Naive thymus-derived CD4-positive, alpha-beta T cell (primary cell): ENCODE measurements around the gene GHRHR. TPM values are rescaled to one million over a fixed set of nuclear protein-coding genes. Genes with fewer than 3 reads are reported as not detected.

Experiments used
- ATAC-seq: fragments of 150-1000 bp; cut with Tn5 transposase; 2 replicates; pipeline ENCODE4 v1.10.0; 2021; ENCODE audit warnings: mild to moderate bottlenecking, moderate library complexity
- CTCF ChIA-PET: fragments of 350-600 bp; sonication (Branson Sonifier 250); formaldehyde crosslinking; loops from one replicate; lab custom pipeline; 2021; ENCODE audit warnings: antibody characterized with exemption; lab: Charles Lee
- POLR2A ChIA-PET: fragments of 350-600 bp; sonication (Branson Sonifier 250); formaldehyde crosslinking; loops from one replicate; lab custom pipeline; 2021; ENCODE audit warnings: antibody characterized with exemption, inconsistent platforms; lab: Charles Lee
- DNase-seq, 9 donors: peaks; one replicate each; pipeline versions ENCODE4 v3.0.0 to v3.0.0-alpha.2; 2020 to 2022; ENCODE audit warnings: mixed read lengths in 1 of 9
- H3K27ac ChIP-seq: one replicate; pipeline ENCODE4 v1.7.0; 2013; ENCODE audit warnings: mild to moderate bottlenecking, low read depth, low read length, moderate library complexity
- H3K27me3 ChIP-seq, 2 donors: one replicate each; pipeline ENCODE4 v1.7.0; 2013; ENCODE audit warnings: low read length in 2 of 2, mild to moderate bottlenecking in 2 of 2, moderate library complexity in 2 of 2; ENCODE audit not compliant: control insufficient read depth in 2 of 2, insufficient read depth in 2 of 2
- H3K36me3 ChIP-seq, 3 experiments: 1 replicate in 2 of 3; 2 replicates in 1 of 3; pipeline ENCODE4 v1.7.0; 2013; ENCODE audit warnings: low read length in 3 of 3, mild to moderate bottlenecking in 3 of 3, moderate library complexity in 1 of 3; ENCODE audit not compliant: insufficient read depth in 3 of 3, control insufficient read depth in 2 of 3
- H3K4me1 ChIP-seq, 2 donors: one replicate each; pipeline ENCODE4 v1.7.0; 2013; ENCODE audit warnings: low read length in 2 of 2, mild to moderate bottlenecking in 2 of 2, moderate library complexity in 1 of 2; ENCODE audit not compliant: control insufficient read depth in 2 of 2, insufficient read depth in 2 of 2
- H3K4me3 ChIP-seq: 2 replicates; pipeline ENCODE4 v1.7.0; 2013; ENCODE audit warnings: mild to moderate bottlenecking, low read length
- H3K9me3 ChIP-seq, 3 experiments: 1 replicate in 2 of 3; 2 replicates in 1 of 3; pipeline ENCODE4 v1.7.0; 2013; ENCODE audit warnings: low read length in 3 of 3; ENCODE audit not compliant: control insufficient read depth in 2 of 3
- H3K27ac Mint-ChIP-seq, 9 donors: one replicate each; pipeline ENCODE4 v1.8.0; 2020 to 2022; ENCODE audit warnings: mixed read lengths in 9 of 9, mild to moderate bottlenecking in 8 of 9, moderate library complexity in 5 of 9, inconsistent platforms in 2 of 9
- H3K27me3 Mint-ChIP-seq, 5 donors: one replicate each; pipeline ENCODE4 v1.8.0; 2021 to 2022; ENCODE audit warnings: mixed read lengths in 5 of 5, mild to moderate bottlenecking in 1 of 5
- H3K36me3 Mint-ChIP-seq, 5 donors: one replicate each; pipeline ENCODE4 v1.8.0; 2020 to 2022; ENCODE audit warnings: mixed read lengths in 5 of 5, mild to moderate bottlenecking in 3 of 5, inconsistent platforms in 1 of 5
- H3K4me1 Mint-ChIP-seq, 7 donors: one replicate each; pipeline ENCODE4 v1.8.0; 2020 to 2022; ENCODE audit warnings: mixed read lengths in 7 of 7, mild to moderate bottlenecking in 3 of 7, inconsistent platforms in 1 of 7
- H3K4me3 Mint-ChIP-seq, 10 donors: one replicate each; pipeline ENCODE4 v1.8.0; 2020 to 2022; ENCODE audit warnings: mild to moderate bottlenecking in 10 of 10, mixed read lengths in 10 of 10, moderate library complexity in 6 of 10, inconsistent platforms in 2 of 10
- H3K9me3 Mint-ChIP-seq, 11 donors: one replicate each; pipeline ENCODE4 v1.8.0; 2020 to 2022; ENCODE audit warnings: mixed read lengths in 11 of 11, mild to moderate bottlenecking in 4 of 11, inconsistent platforms in 1 of 11, moderate library complexity in 1 of 11
- intact Hi-C, 2 donors: fragments of 100-400 bp; cut with micrococcal nuclease; formaldehyde crosslinking; loops; one replicate each; pipeline ENCODE4 v1.15.1; 2023
- polyA plus RNA-seq, 2 donors: library from polyadenylated mRNA; unstranded; fragments of 300-500 nt; fragmentation: Illumina TruSeq; gene quantifications; one replicate each; pipeline ENCODE4 v1.2.3, GENCODE V29; 2021
- total RNA-seq, 6 experiments: library from RNA in 5 of 6; stranded (reverse) in 5 of 6; gene quantifications; 1 replicate in 5 of 6; 2 replicates in 1 of 6; pipeline ENCODE4 v1.2.3 and lab custom pipeline; 2021 to 2026

The GHRHR gene
- total and polyA plus RNA-seq, 7 experiments from 2014 or later = not detected

DNA sequence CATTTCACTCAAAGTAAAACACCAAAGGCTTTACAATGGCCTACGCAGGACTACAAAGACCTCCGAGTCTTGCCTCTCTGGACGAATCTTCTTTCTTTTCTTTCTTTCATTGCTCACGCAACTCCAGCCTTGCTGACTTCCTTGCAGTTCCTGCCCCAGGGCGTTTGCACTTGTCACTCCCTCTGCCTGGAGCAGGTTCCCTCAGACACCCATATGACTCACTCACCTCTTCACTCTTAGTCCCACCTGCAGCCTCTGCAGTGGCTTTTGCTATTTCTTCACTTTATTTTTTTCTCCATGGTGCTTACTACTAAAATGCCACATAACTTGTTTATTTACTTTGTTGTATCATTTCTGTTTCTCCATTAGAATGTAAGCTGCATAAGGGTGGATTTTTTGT lies 33.1 kb downstream of the GHRHR start:
- no peak for DNase-seq
- Histone ChIP-seq H3K36me3 (no peaks in the 10 kb centered on the region), H3K4me3 (no peak overlapping the region), H3K4me1 (no peaks in the 10 kb centered on the region), H3K27ac (no peak overlapping the region), H3K27me3 (no peaks in the 10 kb centered on the region), H3K9me3 (no peaks in the 10 kb centered on the region)
- Mint-ChIP-seq H3K36me3 (no peaks in the 10 kb centered on the region), H3K27me3 (peaks cover 0 to 8% (median 0%) of the 10 kb centered on the region in 5 donors), H3K4me1 (no peaks in the 10 kb centered on the region), H3K27ac (no peak overlapping the region), H3K9me3 (peaks cover 0 to 3% (median 0%) of the 10 kb centered on the region in 11 donors), H3K4me3 (no peak overlapping the region)
- ChIA-PET POLR2A (no interaction called here), CTCF (no interaction called here)
- no peak for ATAC-seq
- intact Hi-C loops = no loop called here

DNA sequence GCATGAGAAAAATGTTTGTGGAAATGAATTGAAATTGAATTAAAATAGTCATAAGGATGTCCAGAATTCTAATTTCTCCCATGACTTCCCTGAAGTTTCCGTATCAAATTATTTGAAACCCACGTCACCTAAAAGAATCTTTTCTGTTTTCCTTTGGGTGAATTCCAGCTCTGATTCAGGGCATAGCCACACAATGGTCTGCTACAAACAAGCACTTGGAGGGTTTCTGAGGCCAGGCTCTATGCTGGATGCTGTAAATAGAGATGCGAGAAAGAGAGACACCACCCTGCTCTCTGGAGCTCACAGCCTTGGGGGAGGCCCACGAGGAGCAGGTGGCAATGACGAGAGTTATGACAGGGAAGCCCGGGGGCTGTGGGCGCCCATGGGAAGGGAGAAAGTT lies 33.6 kb downstream of the GHRHR start:
- H3K27ac Mint-ChIP-seq = no peak overlapping the region
- no peaks in the 10 kb centered on the region for H3K4me1 Mint-ChIP-seq
- no peak overlapping the region for H3K4me3 Mint-ChIP-seq
- H3K9me3 Mint-ChIP-seq = peaks cover 0 to 3% (median 0%) of the 10 kb centered on the region in 11 donors
- Histone ChIP-seq H3K27ac (no peak overlapping the region), H3K4me3 (no peak overlapping the region), H3K9me3 (no peaks in the 10 kb centered on the region), H3K36me3 (no peaks in the 10 kb centered on the region), H3K27me3 (no peaks in the 10 kb centered on the region), H3K4me1 (no peaks in the 10 kb centered on the region)
- ChIA-PET POLR2A (no interaction called here), CTCF (no interaction called here)
- H3K36me3 Mint-ChIP-seq = no peaks in the 10 kb centered on the region
- intact Hi-C loops = no loop called here
- ATAC-seq (no peak), DNase-seq (no peak)
- peaks cover 0 to 8% (median 0%) of the 10 kb centered on the region in 5 donors for H3K27me3 Mint-ChIP-seq

DNA sequence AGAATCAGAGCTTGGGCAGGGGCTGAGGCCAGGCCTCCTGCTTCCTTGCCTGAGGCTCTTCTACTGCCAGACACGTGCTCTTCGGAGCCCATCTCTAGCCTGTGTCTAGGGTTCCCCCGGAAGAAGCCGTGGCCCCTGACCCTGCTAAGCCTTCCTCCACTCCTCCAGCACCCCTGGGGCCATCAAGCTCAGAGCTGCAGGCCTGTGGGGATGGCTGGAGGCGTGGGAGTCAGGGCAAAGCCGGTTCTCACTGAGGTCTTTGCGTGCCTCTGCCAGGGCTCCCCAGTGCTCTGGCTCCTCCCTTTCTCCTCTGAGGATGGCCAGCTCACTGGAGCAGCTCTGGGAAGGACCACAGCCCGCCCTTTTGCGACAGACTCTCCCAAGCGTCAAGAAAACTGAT lies 34.4 kb downstream of the GHRHR start:
- intact Hi-C loops = no loop called here
- H3K36me3 Mint-ChIP-seq = no peaks in the 10 kb centered on the region
- CTCF ChIA-PET = no interaction called here

DNA sequence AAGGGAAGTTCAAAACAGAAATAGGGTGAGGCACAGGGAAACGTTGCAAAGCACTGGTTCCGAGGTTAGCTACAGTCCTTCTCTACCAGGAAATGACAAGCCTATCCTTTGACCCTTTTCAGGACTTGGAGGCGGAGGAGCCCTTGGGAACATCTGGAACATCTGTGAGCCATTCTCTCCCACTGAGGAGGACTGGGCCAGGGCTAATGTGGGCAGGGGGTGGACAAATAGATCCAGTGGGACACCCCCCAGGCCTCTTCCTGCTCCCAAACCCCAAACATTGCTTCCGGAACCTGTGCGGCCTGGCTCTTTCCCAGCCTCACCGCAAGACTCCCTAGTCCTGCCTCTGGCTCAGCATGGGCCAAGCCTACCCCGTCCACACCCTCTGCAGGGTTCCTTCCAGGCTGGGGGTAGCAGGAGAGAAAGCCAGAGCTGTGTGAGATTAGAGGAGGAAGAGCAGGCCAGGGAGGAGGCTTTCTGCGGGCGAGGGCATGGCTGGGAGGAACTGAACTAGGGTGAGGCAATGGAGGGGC lies 36.5 kb downstream of the GHRHR start:
- H3K36me3 ChIP-seq = no peaks in the 10 kb centered on the region
- Mint-ChIP-seq H3K9me3 (peaks cover 0 to 3% (median 0%) of the 10 kb centered on the region in 11 donors), H3K4me1 (no peaks in the 10 kb centered on the region), H3K4me3 (no peak overlapping the region), H3K27me3 (peaks cover 0 to 8% (median 0%) of the 10 kb centered on the region in 5 donors), H3K27ac (no peak overlapping the region), H3K36me3 (no peaks in the 10 kb centered on the region)
- DNase-seq (no peak), ATAC-seq (no peak)
- H3K9me3 ChIP-seq = no peaks in the 10 kb centered on the region
- no peaks in the 10 kb centered on the region for H3K27me3 ChIP-seq
- ChIA-PET POLR2A (no interaction called here), CTCF (no interaction called here)
- no peaks in the 10 kb centered on the region for H3K4me1 ChIP-seq
- intact Hi-C loops = no loop called here
- H3K27ac ChIP-seq = no peak overlapping the region
- no peak overlapping the region for H3K4me3 ChIP-seq

More for the DNA sequence above, 34.4 kb downstream of the GHRHR start:
- no peaks in the 10 kb centered on the region for H3K4me1 Mint-ChIP-seq
- H3K27me3 ChIP-seq = no peaks in the 10 kb centered on the region
- POLR2A ChIA-PET = no interaction called here
- H3K27ac ChIP-seq = no peak overlapping the region
- no peaks in the 10 kb centered on the region for H3K4me1 ChIP-seq
- H3K4me3 Mint-ChIP-seq = no peak overlapping the region
- H3K9me3 ChIP-seq = no peaks in the 10 kb centered on the region
- DNase-seq (no peak), ATAC-seq (no peak)
- H3K4me3 ChIP-seq = no peak overlapping the region
- H3K36me3 ChIP-seq = no peaks in the 10 kb centered on the region
- H3K27ac Mint-ChIP-seq = no peak overlapping the region
- H3K27me3 Mint-ChIP-seq = peaks cover 0 to 8% (median 0%) of the 10 kb centered on the region in 5 donors
- peaks cover 0 to 3% (median 0%) of the 10 kb centered on the region in 11 donors for H3K9me3 Mint-ChIP-seq

DNA sequence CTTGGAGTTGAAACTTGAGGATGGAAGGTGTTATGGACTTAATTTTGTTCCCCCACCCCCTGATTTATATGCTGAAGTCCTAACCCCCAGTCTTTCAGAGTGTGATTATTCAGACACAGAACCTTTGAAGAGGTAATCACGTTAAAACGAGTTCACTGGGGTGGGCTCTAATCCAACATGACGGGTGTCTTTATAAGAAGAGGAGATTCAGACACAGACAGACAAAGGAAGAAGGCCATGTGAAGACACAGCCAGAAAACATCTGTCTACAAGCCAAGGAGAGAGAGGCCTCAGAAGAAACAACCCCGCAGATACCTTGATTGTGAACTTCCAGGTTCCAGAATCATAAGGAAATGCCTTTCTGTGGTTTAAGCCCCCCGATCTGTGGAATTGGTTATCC lies 37.0 kb downstream of the GHRHR start:
- peaks cover 0 to 8% (median 0%) of the 10 kb centered on the region in 5 donors for H3K27me3 Mint-ChIP-seq
- Histone ChIP-seq H3K4me3 (no peak overlapping the region), H3K4me1 (no peaks in the 10 kb centered on the region), H3K36me3 (no peaks in the 10 kb centered on the region), H3K27ac (no peak overlapping the region), H3K9me3 (no peaks in the 10 kb centered on the region), H3K27me3 (no peaks in the 10 kb centered on the region)
- ChIA-PET POLR2A (no interaction called here), CTCF (no interaction called here)
- ATAC-seq = no peak
- intact Hi-C loops = no loop called here
- no peaks in the 10 kb centered on the region for H3K36me3 Mint-ChIP-seq
- no peak overlapping the region for H3K4me3 Mint-ChIP-seq
- H3K9me3 Mint-ChIP-seq = peaks cover 0 to 3% (median 0%) of the 10 kb centered on the region in 11 donors
- no peak for DNase-seq
- H3K4me1 Mint-ChIP-seq = no peaks in the 10 kb centered on the region
- no peak overlapping the region for H3K27ac Mint-ChIP-seq

DNA sequence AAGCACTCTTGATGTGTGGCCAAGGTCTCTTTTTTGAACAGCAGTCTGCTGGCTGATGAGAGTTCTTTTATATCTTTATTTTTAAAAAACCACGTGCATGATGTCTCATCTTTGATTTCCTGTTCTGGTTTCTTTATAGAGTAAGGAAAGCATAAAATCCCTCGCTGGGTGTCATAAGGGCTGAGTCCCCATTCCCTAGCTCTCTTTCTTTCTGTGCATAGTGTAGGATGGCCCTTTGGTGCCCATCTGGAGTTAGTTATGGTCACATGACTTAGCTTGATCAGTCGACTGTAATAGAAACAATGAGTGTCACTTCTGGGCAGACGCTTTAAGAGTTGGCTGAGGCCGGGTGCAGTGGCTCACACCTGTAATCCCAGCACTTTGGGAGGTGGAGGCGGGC lies 38.5 kb downstream of the GHRHR start:
- no peaks in the 10 kb centered on the region for H3K36me3 Mint-ChIP-seq
- H3K4me1 Mint-ChIP-seq = no peaks in the 10 kb centered on the region
- no peak overlapping the region for H3K27ac Mint-ChIP-seq
- H3K36me3 ChIP-seq = no peaks in the 10 kb centered on the region
- no peaks in the 10 kb centered on the region for H3K4me1 ChIP-seq
- H3K9me3 ChIP-seq = no peaks in the 10 kb centered on the region
- POLR2A ChIA-PET = no interaction called here
- H3K27me3 ChIP-seq = no peaks in the 10 kb centered on the region
- CTCF ChIA-PET = no interaction called here
- no peak for ATAC-seq
- H3K4me3 Mint-ChIP-seq = no peak overlapping the region
- no peak overlapping the region for H3K4me3 ChIP-seq
- intact Hi-C loops = no loop called here
- DNase-seq = no peak
- peaks cover 0 to 3% (median 0%) of the 10 kb centered on the region in 11 donors for H3K9me3 Mint-ChIP-seq
- peaks cover 0 to 11% (median 2%) of the 10 kb centered on the region in 5 donors for H3K27me3 Mint-ChIP-seq
- no peak overlapping the region for H3K27ac ChIP-seq

DNA sequence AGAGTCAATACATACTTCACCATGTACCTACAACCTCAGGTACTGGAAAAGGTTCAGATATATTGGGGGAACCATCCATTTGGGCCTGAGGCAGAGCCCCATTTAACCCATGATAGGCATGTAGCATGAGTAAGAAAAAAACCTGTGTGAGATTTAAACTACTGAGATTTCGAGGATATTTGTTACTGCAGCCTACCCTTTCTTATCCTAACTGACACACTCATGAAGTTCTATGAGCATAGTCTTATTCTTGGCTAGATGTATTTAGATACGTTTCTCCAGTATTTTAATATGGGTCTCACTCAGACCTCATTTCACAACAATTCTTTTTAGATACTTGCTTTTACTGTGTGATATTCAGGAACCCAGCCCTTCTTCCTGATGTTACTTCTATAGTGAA lies 39.3 kb downstream of the GHRHR start:
- Histone ChIP-seq H3K27ac (no peak overlapping the region), H3K4me1 (no peaks in the 10 kb centered on the region), H3K36me3 (no peaks in the 10 kb centered on the region), H3K4me3 (no peak overlapping the region), H3K9me3 (no peaks in the 10 kb centered on the region), H3K27me3 (no peaks in the 10 kb centered on the region)
- Mint-ChIP-seq H3K9me3 (peaks cover 0 to 3% (median 0%) of the 10 kb centered on the region in 11 donors), H3K27me3 (peaks cover 0 to 12% (median 0%) of the 10 kb centered on the region in 5 donors), H3K4me1 (no peaks in the 10 kb centered on the region), H3K36me3 (no peaks in the 10 kb centered on the region), H3K27ac (no peak overlapping the region), H3K4me3 (no peak overlapping the region)
- ChIA-PET POLR2A (no interaction called here), CTCF (no interaction called here)
- no peak for ATAC-seq
- no peak for DNase-seq
- intact Hi-C loops = no loop called here
